ENCODE measurements around the gene GNG13.

GRCh38 chr16:799111-799947, 1.2 kb downstream of the GNG13 start:
- TF ChIP-seq CTCF (IDR thresholded peaks at IDR 0.05; ENCODE audit: insufficient read depth, low read length, poor library complexity, severe bottlenecking) (no peak), EZH2phosphoT487 (conservative IDR thresholded peaks at IDR 0.05; ENCODE audit: low read length) (no peak)
